H9 (cell line): Measurements from ENCODE around the gene YIPF6. TPM values are rescaled to one million over a fixed set of nuclear protein-coding genes. Genes with fewer than 3 reads are reported as not detected.
"Not testable (repeated sequence)": the region's sequence is repeated elsewhere in the genome, so short reads cannot be mapped to it uniquely, and the experiment has no call there.

Source experiments
- DNase-seq: peaks from one replicate; pipeline ENCODE4 v3.0.0-alpha.2; 2017
- H2AFZ ChIP-seq: one replicate; pipeline ENCODE4 v1.6.1; 2013; ENCODE audit warnings: mild to moderate bottlenecking, low read length, control low read depth, moderate library complexity
- H2AK5ac ChIP-seq: 2 replicates; pipeline ENCODE4 v1.6.1; 2013; ENCODE audit warnings: low read length, control low read depth, mixed read lengths; ENCODE audit not compliant: insufficient read length
- H2BK120ac ChIP-seq: one replicate; pipeline ENCODE4 v1.6.1; 2013; ENCODE audit warnings: low read depth, mild to moderate bottlenecking, low read length, control low read depth, inconsistent platforms; ENCODE audit not compliant: poor library complexity, severe bottlenecking
- H2BK12ac ChIP-seq: 2 replicates; pipeline ENCODE4 v1.6.1; 2013; ENCODE audit warnings: low read length, control low read depth, mixed read lengths, low read depth; ENCODE audit not compliant: insufficient read length
- H2BK15ac ChIP-seq: 2 replicates; pipeline ENCODE4 v1.6.1; 2013; ENCODE audit warnings: low read depth, low read length, control low read depth
- H2BK20ac ChIP-seq: one replicate; pipeline ENCODE4 v1.6.1; 2013; ENCODE audit warnings: low read depth, mild to moderate bottlenecking, low read length, control low read depth, inconsistent platforms; ENCODE audit not compliant: poor library complexity, severe bottlenecking
- H2BK5ac ChIP-seq: 2 replicates; pipeline ENCODE4 v1.6.1; 2013; ENCODE audit warnings: low read length, control low read depth, mixed read lengths; ENCODE audit not compliant: insufficient read length
- H3K14ac ChIP-seq: 2 replicates; pipeline ENCODE4 v1.6.1; 2013; ENCODE audit warnings: low read length, control low read depth; ENCODE audit not compliant: insufficient read depth
- H3K18ac ChIP-seq: 2 replicates; pipeline ENCODE4 v1.6.1; 2013; ENCODE audit warnings: low read depth, mild to moderate bottlenecking, mixed read lengths, low read length, control low read depth; ENCODE audit not compliant: insufficient read length
- H3K23ac ChIP-seq: 2 replicates; pipeline ENCODE4 v1.6.1; 2013; ENCODE audit warnings: low read length, control low read depth, mixed read lengths, low read depth; ENCODE audit not compliant: insufficient read length
- H3K23me2 ChIP-seq: 2 replicates; pipeline ENCODE4 v1.6.1; 2013; ENCODE audit warnings: low read depth, mild to moderate bottlenecking, mixed read lengths, low read length, control low read depth; ENCODE audit not compliant: insufficient read length, poor library complexity, severe bottlenecking
- H3K27ac ChIP-seq: 2 replicates; pipeline ENCODE4 v1.5.1; 2013; ENCODE audit warnings: low read length, control low read depth, mixed read lengths, low read depth; ENCODE audit not compliant: insufficient read length
- H3K27me3 ChIP-seq: 2 replicates; pipeline ENCODE4 v1.6.1; 2013; ENCODE audit warnings: low read length, control low read depth, inconsistent platforms; ENCODE audit not compliant: insufficient read depth
- H3K4ac ChIP-seq: 2 replicates; pipeline ENCODE4 v1.6.1; 2013; ENCODE audit warnings: low read depth, mild to moderate bottlenecking, control low read depth, inconsistent platforms, low read length, moderate library complexity
- H3K4me1 ChIP-seq: 2 replicates; pipeline ENCODE4 v1.6.1; 2013; ENCODE audit warnings: low read length, control low read depth, inconsistent platforms; ENCODE audit not compliant: insufficient read depth
- H3K4me2 ChIP-seq: 2 replicates; pipeline ENCODE4 v1.6.1; 2013; ENCODE audit warnings: low read length, control low read depth, mixed read lengths; ENCODE audit not compliant: insufficient read length, insufficient read depth
- H3K56ac ChIP-seq: 2 replicates; pipeline ENCODE4 v1.6.1; 2013; ENCODE audit warnings: low read depth, mild to moderate bottlenecking, mixed read lengths, low read length, control low read depth; ENCODE audit not compliant: insufficient read length
- H3K79me1 ChIP-seq: 2 replicates; pipeline ENCODE4 v1.6.1; 2013; ENCODE audit warnings: low read depth, mild to moderate bottlenecking, moderate library complexity, low read length, control low read depth, inconsistent platforms; ENCODE audit not compliant: insufficient read depth, poor library complexity, severe bottlenecking
- H3K79me2 ChIP-seq: 2 replicates; pipeline ENCODE4 v1.6.1; 2013; ENCODE audit warnings: low read length, control low read depth, inconsistent platforms; ENCODE audit not compliant: insufficient read depth
- H3K9ac ChIP-seq: 2 replicates; pipeline ENCODE4 v1.6.1; 2013; ENCODE audit warnings: low read length, control low read depth, mixed read lengths; ENCODE audit not compliant: insufficient read length; ENCODE audit errors: extremely low read depth
- H3K9me3 ChIP-seq: one replicate; pipeline ENCODE4 v1.6.1; 2013; ENCODE audit warnings: low read depth, low read length, inconsistent platforms; ENCODE audit not compliant: control insufficient read depth
- H3T11ph ChIP-seq: one replicate; pipeline ENCODE4 v1.6.1; 2013; ENCODE audit warnings: mild to moderate bottlenecking, low read length, control low read depth, inconsistent platforms
- H4K20me1 ChIP-seq: one replicate; pipeline ENCODE4 v1.6.1; 2013; ENCODE audit not compliant: control insufficient read depth, insufficient read length, insufficient read depth
- H4K5ac ChIP-seq: 2 replicates; pipeline ENCODE4 v1.6.1; 2013; ENCODE audit warnings: low read depth, mild to moderate bottlenecking, mixed read lengths, low read length, control low read depth; ENCODE audit not compliant: insufficient read length
- H4K8ac ChIP-seq: replicated peaks from 2 replicates; pipeline ENCODE4 v1.6.1; 2013; ENCODE audit warnings: low read length, control low read depth, mixed read lengths, low read depth; ENCODE audit not compliant: insufficient read length
- H4K91ac ChIP-seq: 2 replicates; pipeline ENCODE4 v1.6.1; 2013; ENCODE audit warnings: low read depth, mild to moderate bottlenecking, moderate library complexity, mixed read lengths, low read length, control low read depth; ENCODE audit not compliant: insufficient read length
- H3K27ac Mint-ChIP-seq, 3 experiments: 2 replicates in 2 of 3; 3 replicates in 1 of 3; pipeline ENCODE4 v1.8.0; 2020 to 2021; ENCODE audit warnings: mixed read lengths in 3 of 3, mild to moderate bottlenecking in 1 of 3, moderate library complexity in 1 of 3
- H3K27me3 Mint-ChIP-seq: 2 replicates; pipeline ENCODE4 v1.8.0; 2021; ENCODE audit warnings: low read depth, mild to moderate bottlenecking, moderate library complexity, mixed read lengths
- H3K36me3 Mint-ChIP-seq, 3 experiments: 2 replicates in 2 of 3; 3 replicates in 1 of 3; pipeline ENCODE4 v1.8.0; 2020 to 2021; ENCODE audit warnings: low read depth in 3 of 3, mixed read lengths in 3 of 3; ENCODE audit not compliant: insufficient read depth in 1 of 3
- H3K4me1 Mint-ChIP-seq, 2 experiments: 2 replicates each; pipeline ENCODE4 v1.8.0; 2020; ENCODE audit warnings: mixed read lengths in 2 of 2
- H3K4me3 Mint-ChIP-seq, 2 experiments: 2 replicates in 1 of 2; 3 replicates in 1 of 2; pipeline ENCODE4 v1.8.0; 2020 to 2021; ENCODE audit warnings: mild to moderate bottlenecking in 2 of 2, mixed read lengths in 2 of 2, moderate library complexity in 1 of 2
- H3K9me3 Mint-ChIP-seq, 2 experiments: 2 replicates in 1 of 2; 3 replicates in 1 of 2; pipeline ENCODE4 v1.8.0; 2020; ENCODE audit warnings: mild to moderate bottlenecking in 2 of 2, mixed read lengths in 2 of 2, moderate library complexity in 1 of 2
- WGBS: extraction: QIAGEN DNeasy Blood & Tissue Kit; methylation state at CpG from one replicate; pipeline ENCODE4 v1.1.7; 2013; ENCODE audit warnings: missing lambda C conversion rate, low lambda C conversion rate, mixed read lengths; ENCODE audit not compliant: insufficient read length; ENCODE audit errors: extremely low coverage; 5-methylcytosine and 5-hydroxymethylcytosine counted together
- total RNA-seq: library from RNA; stranded (reverse); gene quantifications from 2 replicates; pipeline ENCODE4 v1.2.1, GENCODE V29; 2021
- TF ChIP-seq, protein P1 (sequence below): fragments of 200-600 bp; sonication (generic); conservative IDR thresholded peaks from 3 replicates; pipeline ENCODE4 v1.8.0; 2021; ENCODE audit warnings: antibody characterized with exemption, mild to moderate bottlenecking

Gene YIPF6
- total RNA-seq, 1 experiment from 2014 or later, result 31.8 TPM

DNA sequence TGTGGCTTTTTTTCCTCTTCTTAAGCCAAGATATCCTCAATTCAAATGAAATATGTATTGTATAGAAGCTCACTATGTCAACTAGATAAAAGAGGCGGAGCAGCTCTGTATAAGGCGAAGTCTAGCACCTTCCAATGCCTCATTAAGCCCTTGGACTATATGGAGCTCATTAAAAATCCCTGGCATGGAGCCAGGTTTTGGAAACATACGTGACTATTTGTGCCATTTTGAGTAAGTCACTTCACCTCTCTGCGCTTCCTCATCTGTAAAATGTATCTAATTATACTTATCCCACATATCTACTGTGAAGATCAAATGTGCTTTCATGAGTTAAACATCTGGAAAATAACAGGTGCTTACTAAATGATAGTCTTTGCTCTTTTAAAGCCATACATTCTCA lies 57.2 kb downstream of the YIPF6 start:
- no CpG with 5 or more reads among the region's 4 CpGs for WGBS
- H3K9me3 Mint-ChIP-seq, result peaks cover 54 to 70% of the 10 kb centered on the region in 2 experiments
- H3K9me3 ChIP-seq, result peaks cover 31% of the 10 kb centered on the region
- H3K18ac ChIP-seq, result no peak overlapping the region
- H3K4me1 Mint-ChIP-seq, result no peaks in the 10 kb centered on the region
- H2BK5ac ChIP-seq, result no peak overlapping the region
- no peak overlapping the region for H3K4me2 ChIP-seq
- no peak overlapping the region for H2BK15ac ChIP-seq
- H2BK120ac ChIP-seq, result no peak overlapping the region
- H3K9ac ChIP-seq, result no peak overlapping the region
- no peak overlapping the region for H4K8ac ChIP-seq
- no peak overlapping the region for H3K4ac ChIP-seq
- H3T11ph ChIP-seq, result no peak overlapping the region
- H4K20me1 ChIP-seq, result no peaks in the 10 kb centered on the region
- H3K27me3 Mint-ChIP-seq, result no peaks in the 10 kb centered on the region; the same call in 1 of the 2 replicates
- H2AFZ ChIP-seq, result no peak overlapping the region
- no peak overlapping the region for H3K23ac ChIP-seq
- H3K4me3 Mint-ChIP-seq, result no peak overlapping the region
- no peak for DNase-seq
- H3K4me1 ChIP-seq, result no peaks in the 10 kb centered on the region
- TF ChIP-seq, protein P1, sequence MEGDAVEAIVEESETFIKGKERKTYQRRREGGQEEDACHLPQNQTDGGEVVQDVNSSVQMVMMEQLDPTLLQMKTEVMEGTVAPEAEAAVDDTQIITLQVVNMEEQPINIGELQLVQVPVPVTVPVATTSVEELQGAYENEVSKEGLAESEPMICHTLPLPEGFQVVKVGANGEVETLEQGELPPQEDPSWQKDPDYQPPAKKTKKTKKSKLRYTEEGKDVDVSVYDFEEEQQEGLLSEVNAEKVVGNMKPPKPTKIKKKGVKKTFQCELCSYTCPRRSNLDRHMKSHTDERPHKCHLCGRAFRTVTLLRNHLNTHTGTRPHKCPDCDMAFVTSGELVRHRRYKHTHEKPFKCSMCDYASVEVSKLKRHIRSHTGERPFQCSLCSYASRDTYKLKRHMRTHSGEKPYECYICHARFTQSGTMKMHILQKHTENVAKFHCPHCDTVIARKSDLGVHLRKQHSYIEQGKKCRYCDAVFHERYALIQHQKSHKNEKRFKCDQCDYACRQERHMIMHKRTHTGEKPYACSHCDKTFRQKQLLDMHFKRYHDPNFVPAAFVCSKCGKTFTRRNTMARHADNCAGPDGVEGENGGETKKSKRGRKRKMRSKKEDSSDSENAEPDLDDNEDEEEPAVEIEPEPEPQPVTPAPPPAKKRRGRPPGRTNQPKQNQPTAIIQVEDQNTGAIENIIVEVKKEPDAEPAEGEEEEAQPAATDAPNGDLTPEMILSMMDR, result no peak
- no peaks in the 10 kb centered on the region for H3K79me2 ChIP-seq
- no peak overlapping the region for H2BK20ac ChIP-seq
- no peak overlapping the region for H4K91ac ChIP-seq
- H3K27ac Mint-ChIP-seq, result no peak overlapping the region
- no peak overlapping the region for H4K5ac ChIP-seq
- no peaks in the 10 kb centered on the region for H3K27me3 ChIP-seq
- no peaks in the 10 kb centered on the region; a peak in 3 of 7 replicates for H3K36me3 Mint-ChIP-seq
- H2BK12ac ChIP-seq, result no peak overlapping the region
- no peak overlapping the region for H3K27ac ChIP-seq
- H3K56ac ChIP-seq, result no peak overlapping the region
- H3K23me2 ChIP-seq, result no peaks in the 10 kb centered on the region
- H3K14ac ChIP-seq, result no peak overlapping the region
- H2AK5ac ChIP-seq, result no peak overlapping the region
- H3K79me1 ChIP-seq, result no peaks in the 10 kb centered on the region

DNA sequence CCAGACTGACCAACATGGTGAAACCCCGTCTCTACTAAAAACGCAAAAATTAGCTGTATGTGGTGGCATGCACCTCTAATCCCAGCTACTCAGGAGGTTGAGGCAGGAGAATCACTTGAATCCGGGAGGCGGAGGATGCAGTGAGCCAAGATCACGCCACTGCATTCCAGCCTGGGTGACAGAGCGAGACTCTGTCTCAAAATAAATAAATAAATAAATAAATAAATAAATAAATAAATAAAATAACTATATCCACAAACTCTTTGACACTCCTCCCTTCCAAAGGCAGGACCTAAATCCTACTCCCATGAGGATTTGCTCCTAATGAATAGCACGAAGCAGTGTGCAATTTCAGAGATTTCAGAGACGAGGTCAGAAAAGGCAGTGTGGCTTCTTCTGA lies 58.3 kb downstream of the YIPF6 start:
- not testable (repeated sequence) for H3K79me2 ChIP-seq, H4K20me1 ChIP-seq, H3K36me3 Mint-ChIP-seq, H2BK120ac ChIP-seq, H3K4me2 ChIP-seq, DNase-seq, H3K27ac Mint-ChIP-seq, H3K23ac ChIP-seq, H4K5ac ChIP-seq, H3K4ac ChIP-seq, H2BK20ac ChIP-seq, H3K27me3 Mint-ChIP-seq, H3K14ac ChIP-seq, H3K27ac ChIP-seq, H3K4me3 Mint-ChIP-seq, H2AK5ac ChIP-seq, H3K9ac ChIP-seq, H3K27me3 ChIP-seq, H4K8ac ChIP-seq, H2AFZ ChIP-seq, H4K91ac ChIP-seq, H3K79me1 ChIP-seq, H3K4me1 Mint-ChIP-seq, H3K4me1 ChIP-seq, H2BK12ac ChIP-seq, H3T11ph ChIP-seq, H2BK15ac ChIP-seq, H3K23me2 ChIP-seq, H3K56ac ChIP-seq, H2BK5ac ChIP-seq, H3K18ac ChIP-seq
- no CpG with 5 or more reads among the region's 8 CpGs for WGBS
- H3K9me3 Mint-ChIP-seq, result peaks cover 61 to 75% of the 10 kb centered on the region in 2 experiments
- peaks cover 31% of the 10 kb centered on the region for H3K9me3 ChIP-seq
